Measurements from ENCODE around the gene SYTL1.
"Not testable (repeated sequence)": the region's sequence is repeated elsewhere in the genome, so short reads cannot be mapped to it uniquely, and the experiment has no call there.

SYTL1 gene

GRCh38 chr1:27380224-27380623 lies 38.4 kb downstream of the SYTL1 start:
- in situ Hi-C loops (cut with MboI; ENCODE audit: low sequenced_read_pairs, unreplicated experiment): no loop called here
- DNase-seq (ENCODE audit: low spot score): no peak
- TF ChIP-seq CTCF (IDR thresholded peaks at IDR 0.05; ENCODE audit: borderline replicate concordance, control extremely low read depth, extremely low read depth, insufficient read depth, missing control alignments): no peak

- no peak for DNase-seq (ENCODE audit: low spot score)
- in situ Hi-C loops (cut with MboI; ENCODE audit: low sequenced_read_pairs, unreplicated experiment): no loop called here
- TF ChIP-seq CTCF (IDR thresholded peaks at IDR 0.05; ENCODE audit: borderline replicate concordance, control extremely low read depth, extremely low read depth, insufficient read depth, missing control alignments): no peak
Observed at GRCh38 chr1:27380766-27381733, 39.2 kb downstream of the SYTL1 start.

- in situ Hi-C loops (cut with MboI; ENCODE audit: low sequenced_read_pairs, unreplicated experiment): no loop called here
- no peak for TF ChIP-seq CTCF (IDR thresholded peaks at IDR 0.05; ENCODE audit: borderline replicate concordance, control extremely low read depth, extremely low read depth, insufficient read depth, missing control alignments)
- no peak for DNase-seq (ENCODE audit: low spot score)
Observed at GRCh38 chr1:27381969-27382762, 40.3 kb downstream of the SYTL1 start.

- no peak for DNase-seq (ENCODE audit: low spot score)
- TF ChIP-seq CTCF (IDR thresholded peaks at IDR 0.05; ENCODE audit: borderline replicate concordance, control extremely low read depth, extremely low read depth, insufficient read depth, missing control alignments): no peak
- in situ Hi-C loops (cut with MboI; ENCODE audit: low sequenced_read_pairs, unreplicated experiment): no loop called here
Observed at GRCh38 chr1:27383039-27383605, 41.3 kb downstream of the SYTL1 start, which contains the start of gene CD164L2. CD164L2 (minus strand) TSS chr1:27383333; CDS start chr1:27383239, 94 bp downstream.

DNA sequence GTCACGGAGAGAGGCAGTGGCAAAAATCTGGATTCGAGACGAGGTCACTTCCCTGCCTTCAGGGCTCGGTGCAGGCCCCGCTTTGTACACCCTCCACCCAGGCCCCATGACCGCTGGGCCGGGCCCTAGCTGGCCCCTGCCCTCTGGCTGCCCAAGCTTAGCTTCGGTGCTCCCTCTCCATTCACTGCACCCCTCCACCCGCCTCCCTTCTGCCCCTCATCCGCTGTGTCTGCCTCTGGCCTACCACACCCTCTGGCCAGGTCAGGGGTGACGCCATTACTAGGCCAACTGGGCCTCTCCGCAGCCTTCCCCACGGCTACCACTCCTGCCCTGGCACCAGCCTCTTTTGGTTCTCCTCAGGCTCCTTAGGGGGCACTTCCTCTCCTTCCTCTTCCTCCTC lies 41.8 kb downstream of the SYTL1 start:
- no peak for TF ChIP-seq CTCF (IDR thresholded peaks at IDR 0.05; ENCODE audit: borderline replicate concordance, control extremely low read depth, extremely low read depth, insufficient read depth, missing control alignments)
- in situ Hi-C loops (cut with MboI; ENCODE audit: low sequenced_read_pairs, unreplicated experiment): no loop called here
- no peak for DNase-seq (ENCODE audit: low spot score)

DNA sequence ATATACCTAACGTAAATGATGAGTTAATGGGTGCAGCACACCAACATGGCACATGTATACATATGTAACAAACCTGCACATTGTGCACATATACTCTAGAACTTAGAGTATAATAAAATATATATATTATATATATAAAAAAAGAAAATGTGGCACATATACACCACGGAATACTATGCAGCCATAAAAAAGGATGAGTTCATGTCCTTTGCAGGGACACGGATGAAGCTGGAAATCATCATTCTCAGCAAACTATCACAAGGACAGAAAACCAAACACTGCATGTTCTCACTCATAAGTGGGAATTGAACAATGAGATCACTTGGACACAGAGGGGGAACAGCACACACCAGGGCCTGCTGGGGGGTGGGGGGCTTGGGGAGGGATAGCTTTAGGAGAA lies 43.0 kb downstream of the SYTL1 start:
- in situ Hi-C loops (cut with MboI; ENCODE audit: low sequenced_read_pairs, unreplicated experiment); DNase-seq (ENCODE audit: low spot score): not testable (repeated sequence)

All from GM13976 (cell line).